GM18505 (cell line): ENCODE data around the gene MAPKAP1.
"Not testable (repeated sequence)": the region's sequence is repeated elsewhere in the genome, so short reads cannot be mapped to it uniquely, and the experiment has no call there.

Experiments used
- ATAC-seq: cut with Tn5 transposase; IDR thresholded peaks from one replicate; pipeline ENCODE4 v1.9.1; 2021; ENCODE audit not compliant: unreplicated experiment
- POLR2A ChIP-seq: IDR thresholded peaks from 4 replicates; pipeline ENCODE4 v1.6.1; 2011; ENCODE audit warnings: borderline replicate concordance; ENCODE audit not compliant: insufficient read depth, insufficient read length; ENCODE audit errors: extremely low read depth

MAPKAP1 gene

GRCh38 chr9:125696106-125696647 is 10.8 kb downstream of the MAPKAP1 start:
- no peak for ATAC-seq
- no peak for TF ChIP-seq POLR2A

GRCh38 chr9:125695548-125695947 is 11.5 kb downstream of the MAPKAP1 start:
- ATAC-seq: not testable (repeated sequence)

GRCh38 chr9:125694478-125694877 is 12.5 kb downstream of the MAPKAP1 start:
- ATAC-seq: no peak
- no peak for TF ChIP-seq POLR2A

- not testable (repeated sequence) for ATAC-seq
Observed at GRCh38 chr9:125693492-125693891, 13.5 kb downstream of the MAPKAP1 start.

- no peak for TF ChIP-seq POLR2A
- no peak for ATAC-seq
Observed at GRCh38 chr9:125691869-125692268, 15.1 kb downstream of the MAPKAP1 start.

GRCh38 chr9:125690679-125691078 is 16.3 kb downstream of the MAPKAP1 start:
- TF ChIP-seq POLR2A: no peak
- no peak for ATAC-seq

GRCh38 chr9:125687163-125687863 is 19.7 kb downstream of the MAPKAP1 start:
- no peak for ATAC-seq
- TF ChIP-seq POLR2A: no peak

GRCh38 chr9:125685167-125685566 is 21.8 kb downstream of the MAPKAP1 start:
- TF ChIP-seq POLR2A: no peak
- no peak for ATAC-seq

- TF ChIP-seq POLR2A: no peak
- no peak for ATAC-seq
Observed at GRCh38 chr9:125683486-125683885, 23.5 kb downstream of the MAPKAP1 start.

- no peak for ATAC-seq
Observed at GRCh38 chr9:125682340-125682739, 24.7 kb downstream of the MAPKAP1 start.

GRCh38 chr9:125681657-125682056 is 25.4 kb downstream of the MAPKAP1 start:
- ATAC-seq: no peak
- TF ChIP-seq POLR2A: no peak

More at GRCh38 chr9:125682340-125682739, 24.7 kb downstream of the MAPKAP1 start:
- TF ChIP-seq POLR2A: no peak

GRCh38 chr9:125681086-125681622 is 25.9 kb downstream of the MAPKAP1 start:
- TF ChIP-seq POLR2A: no peak
- no peak for ATAC-seq

GRCh38 chr9:125680445-125680844 is 26.6 kb downstream of the MAPKAP1 start:
- TF ChIP-seq POLR2A: no peak
- ATAC-seq: no peak

- no peak for ATAC-seq
- TF ChIP-seq POLR2A: no peak
Observed at GRCh38 chr9:125679597-125680189, 27.3 kb downstream of the MAPKAP1 start.
